HepG2 (cell line): ENCODE measurements around the gene COPA. TPM values are rescaled to one million over a fixed set of nuclear protein-coding genes. Genes with fewer than 3 reads are reported as not detected.
A peak's percentile ranks its signal among the peaks of the same experiment; 100 is the strongest.

Experiments
- ATAC-seq: fragments of 200-7000 bp; cut with Tn5 transposase; 3 replicates; pipeline ENCODE4 v1.9.1; 2020; ENCODE audit warnings: mild to moderate bottlenecking, moderate library complexity
- BruUV-seq: library from RNA; stranded (reverse); fragments of 400-500 nt; replicated peaks from 2 replicates; lab custom pipeline; 2021; lab: Mats Ljungman, UMichigan
- CTCF ChIA-PET: fragments of 300-600 bp; formaldehyde crosslinking; extraction: SDS; loops from one replicate; lab custom pipeline; 2021; ENCODE audit warnings: low total read pairs, inconsistent platforms, low intra/inter-chr PET ratio; lab: Yijun Ruan, JAX
- POLR2A ChIA-PET: fragments of 350-600 bp; sonication (Branson Sonifier 250); formaldehyde crosslinking; loops from one replicate; lab custom pipeline; 2020; ENCODE audit warnings: antibody characterized with exemption, inconsistent platforms; lab: Yijun Ruan, JAX
- DNase-seq: peaks from one replicate; pipeline ENCODE4 v3.0.0-alpha.2; 2015; ENCODE audit warnings: low spot score
- FAIRE-seq: peaks from 3 replicates; lab custom pipeline; 2011; peaks lifted over from hg19 to GRCh38; lab: Jason Lieb, UNC
- H2AFZ ChIP-seq: one replicate; pipeline ENCODE4 v1.6.1; 2011; ENCODE audit warnings: low read length, inconsistent platforms
- H3K27ac ChIP-seq: fragments of 300-600 bp; 3 replicates; pipeline ENCODE4 v1.8.0; 2011; ENCODE audit warnings: mixed run types, mild to moderate bottlenecking, mixed read lengths, low read length, inconsistent platforms; ENCODE audit not compliant: insufficient read depth; ENCODE audit errors: extremely low read length
- H3K27me3 ChIP-seq, 2 experiments: fragments of 200-600 bp in 1 of 2; 2 replicates in 1 of 2; 3 replicates in 1 of 2; pipeline versions ENCODE4 v1.6.0 to v1.8.0; 2011; ENCODE audit warnings: low read length in 2 of 2, mild to moderate bottlenecking in 2 of 2, moderate library complexity in 2 of 2, inconsistent platforms in 1 of 2; ENCODE audit not compliant: insufficient read depth in 2 of 2, control insufficient read depth in 1 of 2
- H3K36me3 ChIP-seq, 2 experiments: fragments of 200-600 bp in 1 of 2; replicated peaks in 1 of 2; 2 replicates in 1 of 2; 3 replicates in 1 of 2; pipeline versions ENCODE4 v1.5.1 to v1.8.0; 2011; ENCODE audit warnings: low read length in 2 of 2, inconsistent platforms in 1 of 2; ENCODE audit not compliant: insufficient read depth in 2 of 2, control insufficient read depth in 1 of 2
- H3K4me1 ChIP-seq: 2 replicates; pipeline ENCODE4 v1.5.1; 2012; ENCODE audit warnings: low read length, inconsistent platforms; ENCODE audit not compliant: insufficient read depth
- H3K4me2 ChIP-seq: 2 replicates; pipeline ENCODE4 v1.6.0; 2011; ENCODE audit warnings: low read depth, low read length, inconsistent platforms
- H3K4me3 ChIP-seq, 3 experiments: fragments of 200-600 bp in 1 of 3; sonication (generic), shearing (Covaris generic) in 1 of 3; replicated peaks in 1 of 3; 2 replicates each; pipeline ENCODE4 v1.5.1; 2011 to 2016; ENCODE audit warnings: low read length in 3 of 3, inconsistent platforms in 2 of 3, low read depth in 2 of 3, mild to moderate bottlenecking in 2 of 3, control low read depth in 1 of 3, mixed read lengths in 1 of 3; ENCODE audit not compliant: insufficient read depth in 1 of 3
- H3K79me2 ChIP-seq: one replicate; pipeline ENCODE4 v1.6.1; 2011; ENCODE audit warnings: low read length, inconsistent platforms; ENCODE audit not compliant: insufficient read depth
- H3K9ac ChIP-seq: 2 replicates; pipeline ENCODE4 v1.6.0; 2011; ENCODE audit warnings: mild to moderate bottlenecking, low read depth, low read length, inconsistent platforms; ENCODE audit not compliant: insufficient read depth
- H3K9me3 ChIP-seq: 2 replicates; pipeline ENCODE4 v1.5.1; 2012; ENCODE audit warnings: mild to moderate bottlenecking, low read length
- H4K20me1 ChIP-seq: 2 replicates; pipeline ENCODE4 v1.6.0; 2011; ENCODE audit warnings: inconsistent platforms, mild to moderate bottlenecking, low read length, moderate library complexity; ENCODE audit not compliant: insufficient read depth
- CEBPB ChIP-seq: IDR thresholded peaks from 2 replicates; pipeline ENCODE4 v1.6.1; 2011; ENCODE audit warnings: low read depth, low read length, improper control_type of control experiment, borderline replicate concordance
- KDM3A ChIP-seq: IDR thresholded peaks from 2 replicates; pipeline ENCODE4 v1.6.1; 2018; ENCODE audit warnings: low read depth, missing compliant biosample characterization
- KDM4B ChIP-seq: sonication (generic); formaldehyde crosslinking; IDR thresholded peaks from 2 replicates; pipeline ENCODE4 v1.4.0; 2020; ENCODE audit warnings: missing genetic modification reagents
- TCF12 ChIP-seq, 2 experiments: fragments of 450-650 bp in 1 of 2; sonication (generic) in 1 of 2; formaldehyde crosslinking in 1 of 2; IDR thresholded peaks; 2 replicates each; pipeline versions ENCODE4 v1.6.1 to v1.8.0; 2017 to 2022; ENCODE audit warnings: antibody characterized with exemption in 1 of 2, mild to moderate bottlenecking in 1 of 2, missing genetic modification reagents in 1 of 2, moderate library complexity in 1 of 2
- TEAD2 ChIP-seq: sonication (generic); formaldehyde crosslinking; IDR thresholded peaks from 2 replicates; pipeline ENCODE4 v1.9.0; 2021; ENCODE audit warnings: missing genetic modification reagents
- ZFP36L1 ChIP-seq: sonication (generic); formaldehyde crosslinking; IDR thresholded peaks from 2 replicates; pipeline ENCODE4 v1.8.0; 2022; ENCODE audit warnings: mild to moderate bottlenecking, missing genetic modification reagents, moderate library complexity
- ZFP90 ChIP-seq: sonication (generic); formaldehyde crosslinking; IDR thresholded peaks from 2 replicates; pipeline ENCODE4 v1.8.0; 2022; ENCODE audit warnings: missing genetic modification reagents, mild to moderate bottlenecking, inconsistent platforms, borderline replicate concordance
- ZMAT3 ChIP-seq: sonication (generic); formaldehyde crosslinking; conservative IDR thresholded peaks from 2 replicates; pipeline ENCODE4 v1.7.0; 2021; ENCODE audit warnings: missing genetic modification reagents
- ZNF33B ChIP-seq: sonication (generic); formaldehyde crosslinking; IDR thresholded peaks from 2 replicates; pipeline ENCODE4 v1.5.1; 2020; ENCODE audit warnings: mild to moderate bottlenecking, missing genetic modification reagents
- ZNF460 ChIP-seq: sonication (generic); formaldehyde crosslinking; IDR thresholded peaks from 2 replicates; pipeline ENCODE4 v1.5.1; 2020; ENCODE audit warnings: missing genetic modification reagents, mild to moderate bottlenecking, borderline replicate concordance
- ZNF652 ChIP-seq: IDR thresholded peaks from 2 replicates; pipeline ENCODE4 v1.6.1; 2016; ENCODE audit warnings: low read depth, borderline replicate concordance
- WGBS: methylation state at CpG from one replicate; pipeline ENCODE4 v1.1.6; 2017; ENCODE audit warnings: low lambda C conversion rate; 5-methylcytosine and 5-hydroxymethylcytosine counted together
- in situ Hi-C: cut with HindIII; loops from 2 replicates; pipeline ENCODE4 v1.10.0; 2017; ENCODE audit warnings: low pct_unique_long_range_greater_than_20kb; ENCODE audit not compliant: extremely low pct_ligation_motif_present
- intact Hi-C: fragments of 100-400 bp; cut with micrococcal nuclease; formaldehyde crosslinking; loops from one replicate; pipeline ENCODE4 v1.10.0; 2022; ENCODE audit not compliant: unreplicated experiment
- polyA plus RNA-seq, 8 experiments: library from polyadenylated mRNA; depleted of rRNA in 3 of 8; stranded (reverse) in 7 of 8; unstranded in 1 of 8; fragments of >200 nt; fragmentation: Illumina TruSeq in 4 of 8; extraction: Trizol in 4 of 8; gene quantifications; 2 replicates each; pipeline versions ENCODE4 v1.2.1 to v1.2.3, GENCODE V29; 2011 to 2016; ENCODE audit warnings: low read depth in 4 of 8, missing spikeins in 1 of 8, mixed read lengths in 1 of 8; ENCODE audit not compliant: insufficient read depth in 1 of 8
- total RNA-seq, 5 experiments: library from RNA; depleted of rRNA; stranded (reverse); fragments of >200 nt; fragmentation: Illumina TruSeq; extraction: Trizol; gene quantifications; 2 replicates each; pipeline ENCODE4 v1.2.3, GENCODE V29; 2016; ENCODE audit warnings: low read depth in 1 of 5

Gene COPA
- total and polyA plus RNA-seq, 2 of the 13 experiments (the other 11 are each of a cell fraction or from before 2014, with no cell fraction given): 160 to 197 TPM

DNA sequence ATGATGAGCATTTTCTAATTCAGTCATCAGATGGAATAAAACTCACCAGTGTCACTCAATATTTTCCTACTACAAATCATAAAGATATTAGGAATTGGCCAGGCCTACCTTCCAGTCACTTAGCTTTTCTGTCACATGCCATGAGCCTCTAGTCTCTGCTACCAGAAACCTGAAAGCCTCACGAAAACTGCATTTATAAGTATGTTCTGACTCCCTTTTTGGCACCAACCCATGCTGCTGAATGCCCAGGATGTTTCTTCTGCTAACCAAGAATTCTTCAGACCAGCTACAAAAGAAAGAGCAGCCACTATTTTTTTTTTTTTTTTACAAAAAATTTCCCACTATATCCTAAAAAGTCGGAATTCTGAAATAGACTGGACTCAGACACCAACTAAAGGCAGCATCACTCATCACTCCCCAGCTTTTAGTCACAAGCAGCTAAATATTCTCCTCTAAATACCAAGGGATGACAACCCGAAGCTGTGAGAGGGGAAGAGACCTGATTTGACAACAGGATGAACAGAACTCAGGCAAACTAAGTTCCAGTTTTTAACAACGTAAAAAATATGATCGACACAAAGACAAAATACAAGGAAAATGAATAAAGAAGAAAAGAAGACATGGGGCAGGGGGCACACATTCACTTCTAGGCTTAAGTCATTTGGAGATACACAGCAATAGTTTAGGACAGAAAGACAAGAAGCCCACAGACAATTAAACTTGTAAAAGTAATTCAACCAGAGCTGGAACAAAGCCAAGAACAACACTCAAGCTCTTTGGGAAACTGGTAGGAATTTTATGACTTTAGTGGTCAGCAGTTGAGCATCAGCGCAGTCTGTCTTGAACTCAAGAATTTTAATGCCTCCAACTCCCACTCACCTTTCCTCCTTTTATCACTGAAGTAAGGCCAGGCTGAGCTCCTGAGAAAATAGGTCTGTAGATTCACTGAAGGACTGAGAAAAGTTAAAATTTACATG, 82.4 kb downstream of the COPA start:
- Histone ChIP-seq H3K4me1 (peaks cover 56% of the 10 kb centered on the region), H3K9ac (peak overlapping the region; percentile 99), H3K27ac (peak overlapping the region; percentile 95), H3K27me3 (no peaks in the 10 kb centered on the region; a peak in 1 of 5 replicates), H3K9me3 (no peaks in the 10 kb centered on the region), H3K4me3 (peak overlapping the region; percentile 79 to 100 (median 100); a peak in 5 of 6 replicates), H3K36me3 (no peaks in the 10 kb centered on the region; a peak in 2 of 5 replicates), H3K79me2 (peaks cover 54% of the 10 kb centered on the region), H3K4me2 (peak overlapping the region; percentile 83), H2AFZ (no peak overlapping the region), H4K20me1 (0 out of 2 replicates have a peak, but pooled peaks cover 8% of the 10 kb centered on the region)
- FAIRE-seq (no peak), DNase-seq (peak; percentile 16), ATAC-seq (no peak)
- TF ChIP-seq ZFP36L1 (CRISPR knock-in tag): no peak
- TF ChIP-seq ZMAT3 (CRISPR knock-in tag): no peak
- TF ChIP-seq KDM3A: no peak
- no peak for TF ChIP-seq CEBPB
- TF ChIP-seq ZFP90 (CRISPR knock-in tag): no peak
- no peak for TF ChIP-seq TEAD2 (CRISPR knock-in tag)
- TF ChIP-seq ZNF460: no peak
- TF ChIP-seq ZNF33B: no peak
- TF ChIP-seq ZNF652: no peak
- TF ChIP-seq TCF12 (IDR thresholded peaks at IDR 0.05): no peak
- TF ChIP-seq TCF12 (CRISPR knock-in tag; IDR thresholded peaks at IDR 0.05): no peak
- no peak for TF ChIP-seq KDM4B (CRISPR knock-in tag)
- no TSS peak for BruUV-seq
- in situ Hi-C loops (no loop called here), intact Hi-C loops (no loop called here)
- ChIA-PET POLR2A (interaction anchor here (0.7 to 3.7 kb wide), 7 partner anchors 9 to 784 kb away, joined by 3 to 42 read pairs (median 4); partner anchors contain the start of gene PEX19), CTCF (no interaction called here)
- 67% methylated on average over 6 of the region's 6 CpGs for WGBS
